GM19467 (cell line): ENCODE measurements around the gene ZPR1.
"Not testable (repeated sequence)": the region's sequence is repeated elsewhere in the genome, so short reads cannot be mapped to it uniquely, and the experiment has no call there.

ENCODE experiments used
- ATAC-seq: cut with Tn5 transposase; IDR thresholded peaks from one replicate; pipeline ENCODE4 v1.9.1; 2021; ENCODE audit warnings: mild to moderate bottlenecking, moderate library complexity; ENCODE audit not compliant: unreplicated experiment

ZPR1 gene

GRCh38 chr11:116825434-116825833, 37.6 kb upstream of the ZPR1 start:
- no peak for ATAC-seq

- no peak for ATAC-seq
Measured at GRCh38 chr11:116823031-116823843, 35.4 kb upstream of the ZPR1 start, which contains the start of gene APOA4. Gene APOA4 (minus strand): TSS chr11:116823304. CDS start chr11:116823191, 113 bp downstream.

- ATAC-seq, result no peak
Measured at GRCh38 chr11:116822575-116822974, 34.8 kb upstream of the ZPR1 start.

- ATAC-seq, result no peak
Measured at GRCh38 chr11:116821050-116821918, 33.5 kb upstream of the ZPR1 start.

- ATAC-seq, result no peak
Measured at GRCh38 chr11:116819049-116819448, 31.2 kb upstream of the ZPR1 start.

GRCh38 chr11:116814502-116814901, 26.7 kb upstream of the ZPR1 start:
- ATAC-seq, result no peak

- ATAC-seq, result no peak
Measured at GRCh38 chr11:116813781-116814471, 26.1 kb upstream of the ZPR1 start.

GRCh38 chr11:116813170-116813569, 25.3 kb upstream of the ZPR1 start:
- no peak for ATAC-seq

- ATAC-seq, result no peak
Measured at GRCh38 chr11:116812109-116812508, 24.3 kb upstream of the ZPR1 start.

- ATAC-seq, result no peak
Measured at GRCh38 chr11:116811194-116811593, 23.4 kb upstream of the ZPR1 start.

GRCh38 chr11:116808262-116809175, 20.7 kb upstream of the ZPR1 start:
- ATAC-seq, result no peak

GRCh38 chr11:116807601-116808261, 19.9 kb upstream of the ZPR1 start:
- no peak for ATAC-seq

GRCh38 chr11:116804001-116804400, 16.2 kb upstream of the ZPR1 start:
- ATAC-seq, result no peak

GRCh38 chr11:116801662-116802061, 13.8 kb upstream of the ZPR1 start:
- ATAC-seq, result not testable (repeated sequence)

GRCh38 chr11:116800610-116801009, 12.8 kb upstream of the ZPR1 start:
- no peak for ATAC-seq

- ATAC-seq, result no peak
Measured at GRCh38 chr11:116798368-116798767, 10.5 kb upstream of the ZPR1 start.

GRCh38 chr11:116797816-116798215, 10.0 kb upstream of the ZPR1 start:
- no peak for ATAC-seq

GRCh38 chr11:116796548-116796947, 8.7 kb upstream of the ZPR1 start:
- ATAC-seq, result no peak

GRCh38 chr11:116794851-116795250, 7.0 kb upstream of the ZPR1 start:
- no peak for ATAC-seq

- no peak for ATAC-seq
Measured at GRCh38 chr11:116793772-116794097, 5.9 kb upstream of the ZPR1 start.
